Fibroblast of peridontal ligament (primary cell): Measurements from ENCODE around the gene KCNAB2.
"Not testable (repeated sequence)": the region's sequence is repeated elsewhere in the genome, so short reads cannot be mapped to it uniquely, and the experiment has no call there.

ENCODE experiments used
- DNase-seq: peaks from one replicate; pipeline ENCODE4 v3.0.0-alpha.2; 2010; ENCODE audit errors: extremely low read depth

The KCNAB2 gene

GRCh38 chr1:6010554-6010953, 35.1 kb upstream of the KCNAB2 start:
- DNase-seq = no peak

GRCh38 chr1:6011161-6011945, 34.3 kb upstream of the KCNAB2 start:
- no peak for DNase-seq

GRCh38 chr1:6011946-6012258, 33.8 kb upstream of the KCNAB2 start:
- no peak for DNase-seq

- DNase-seq = no peak
Observed at GRCh38 chr1:6012529-6013318, 33.0 kb upstream of the KCNAB2 start.

GRCh38 chr1:6013491-6013890, 32.2 kb upstream of the KCNAB2 start:
- no peak for DNase-seq

- DNase-seq = no peak
Observed at GRCh38 chr1:6014130-6014999, 31.3 kb upstream of the KCNAB2 start.

- no peak for DNase-seq
Observed at GRCh38 chr1:6016191-6016865, 29.4 kb upstream of the KCNAB2 start.

- DNase-seq = not testable (repeated sequence)
Observed at GRCh38 chr1:6017654-6018053, 28.0 kb upstream of the KCNAB2 start.

- DNase-seq = no peak
Observed at GRCh38 chr1:6019166-6019845, 26.4 kb upstream of the KCNAB2 start.

- no peak for DNase-seq
Observed at GRCh38 chr1:6022193-6022592, 23.5 kb upstream of the KCNAB2 start.

- no peak for DNase-seq
Observed at GRCh38 chr1:6023346-6023745, 22.3 kb upstream of the KCNAB2 start.

GRCh38 chr1:6024376-6024775, 21.3 kb upstream of the KCNAB2 start:
- no peak for DNase-seq

GRCh38 chr1:6025269-6026094, 20.2 kb upstream of the KCNAB2 start:
- DNase-seq = no peak

- DNase-seq = no peak
Observed at GRCh38 chr1:6026095-6026809, 19.4 kb upstream of the KCNAB2 start.

GRCh38 chr1:6027591-6027990, 18.1 kb upstream of the KCNAB2 start:
- no peak for DNase-seq

GRCh38 chr1:6028042-6028850, 17.4 kb upstream of the KCNAB2 start:
- no peak for DNase-seq

- DNase-seq = no peak
Observed at GRCh38 chr1:6029351-6029750, 16.3 kb upstream of the KCNAB2 start.

- no peak for DNase-seq
Observed at GRCh38 chr1:6030132-6030531, 15.6 kb upstream of the KCNAB2 start.
